ENCODE measurements around the gene TRABD.
A peak's percentile ranks its signal among the peaks of the same experiment; 100 is the strongest.

Gene TRABD

DNA sequence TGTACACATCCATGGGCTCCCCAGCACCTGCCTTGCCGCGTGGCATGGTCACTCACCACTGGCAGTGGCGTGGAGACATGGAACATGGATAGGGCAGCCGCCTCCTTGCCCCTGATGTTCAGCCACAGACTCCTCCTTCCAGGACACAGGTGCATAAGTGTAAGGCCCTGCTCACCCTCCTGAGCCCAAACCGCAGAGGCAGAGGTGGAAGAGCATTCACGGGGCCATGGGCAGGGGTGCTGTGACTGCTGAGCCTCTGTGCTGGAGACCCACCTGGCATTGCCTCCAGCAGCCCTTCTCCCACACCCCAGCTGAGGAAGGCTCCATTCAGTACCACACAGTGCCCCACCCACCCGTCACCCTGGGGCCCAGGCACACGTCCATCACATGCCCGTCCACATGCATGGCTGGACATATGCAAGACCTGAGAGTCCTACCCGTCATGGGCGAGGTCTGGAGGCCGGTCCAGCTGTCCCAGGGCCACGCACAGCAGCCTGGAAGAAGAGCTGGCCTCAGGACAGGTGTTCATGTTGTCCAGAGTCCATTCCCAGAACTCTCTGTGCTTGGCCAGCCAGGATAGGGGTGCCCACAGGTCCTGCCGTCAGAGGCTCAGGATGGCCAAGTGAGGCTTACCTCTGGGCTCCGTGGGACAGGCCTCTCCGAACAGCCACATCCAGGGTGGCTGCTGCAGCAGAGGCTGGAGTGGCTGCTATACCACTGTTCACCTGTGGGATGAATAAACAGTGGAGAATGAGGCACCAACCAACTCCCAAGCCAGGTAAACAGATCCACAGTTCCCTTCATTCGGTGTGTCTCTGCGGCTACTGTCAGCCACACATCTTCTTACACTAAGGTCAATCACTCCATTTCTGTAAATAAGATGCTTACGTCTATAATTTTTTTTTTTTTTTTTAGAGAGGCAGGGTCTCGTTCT lies 60.8 kb downstream of the TRABD start:
- DNase-seq: no peak

DNA sequence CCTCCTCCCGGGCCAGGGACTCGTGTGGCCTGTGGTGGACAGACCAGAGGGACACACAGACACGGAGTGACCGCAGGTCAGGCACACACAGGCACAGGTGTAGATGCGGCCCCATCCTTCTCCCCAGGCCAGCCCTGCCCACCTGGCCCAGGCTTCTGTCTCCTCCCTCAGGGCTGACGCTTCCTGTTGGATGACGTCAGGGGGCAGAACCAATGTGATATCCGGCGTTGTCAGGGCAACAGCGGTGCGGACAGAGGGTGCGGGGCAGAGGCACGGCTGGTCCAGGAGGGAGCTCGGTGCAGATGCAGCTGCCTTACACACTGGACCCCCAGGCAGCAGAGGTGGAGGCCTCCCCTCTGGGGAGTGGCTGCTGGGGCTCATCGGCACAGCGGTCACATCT lies 62.0 kb downstream of the TRABD start:
- DNase-seq: peak; percentile 68

DNA sequence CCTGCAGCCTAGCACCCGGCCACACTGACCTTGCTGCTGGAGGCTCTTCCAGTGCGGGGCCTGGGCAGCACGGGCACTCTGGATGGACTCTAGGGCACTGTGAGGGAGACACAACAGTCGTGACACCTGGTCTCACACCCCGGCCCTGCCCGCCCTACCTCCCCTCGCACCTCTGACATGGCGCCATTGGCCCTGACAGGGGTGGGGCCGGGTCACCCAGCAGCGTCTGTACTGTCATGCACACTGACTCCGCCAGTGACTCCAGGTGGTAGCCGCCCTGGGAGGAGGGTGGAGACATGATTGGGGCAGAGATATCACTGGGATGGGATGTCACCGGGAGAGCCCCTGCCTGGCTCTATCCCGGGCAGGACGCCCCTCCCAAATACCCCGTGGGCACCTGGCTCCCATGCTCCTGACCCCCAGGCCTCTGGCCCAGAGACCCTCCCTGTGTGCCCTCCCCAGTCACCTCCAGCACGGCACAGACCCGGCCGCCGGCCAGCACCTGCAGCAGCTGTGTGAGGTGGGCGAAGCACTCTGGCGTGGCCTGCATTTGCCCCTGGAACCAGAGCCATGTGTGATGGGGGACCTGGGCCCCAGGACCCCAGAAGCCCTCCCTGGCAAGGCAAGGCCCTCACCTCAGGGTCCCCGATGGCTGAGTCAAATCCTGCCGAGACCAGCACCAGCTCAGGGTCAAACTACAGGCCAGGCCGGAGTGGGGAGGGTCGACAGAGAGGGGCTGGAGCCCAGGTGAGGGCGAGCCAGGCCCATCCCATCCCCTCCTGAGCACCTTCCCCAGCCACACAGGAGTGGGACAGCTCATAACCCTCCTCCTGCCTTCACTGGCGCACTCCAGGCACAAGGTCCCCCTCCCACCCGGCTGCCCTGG lies 62.7 kb downstream of the TRABD start:
- no peak for DNase-seq
